ENCODE results near the gene DCTN4.
"Not testable (repeated sequence)": the region's sequence is repeated elsewhere in the genome, so short reads cannot be mapped to it uniquely, and the experiment has no call there.

The DCTN4 gene

DNA sequence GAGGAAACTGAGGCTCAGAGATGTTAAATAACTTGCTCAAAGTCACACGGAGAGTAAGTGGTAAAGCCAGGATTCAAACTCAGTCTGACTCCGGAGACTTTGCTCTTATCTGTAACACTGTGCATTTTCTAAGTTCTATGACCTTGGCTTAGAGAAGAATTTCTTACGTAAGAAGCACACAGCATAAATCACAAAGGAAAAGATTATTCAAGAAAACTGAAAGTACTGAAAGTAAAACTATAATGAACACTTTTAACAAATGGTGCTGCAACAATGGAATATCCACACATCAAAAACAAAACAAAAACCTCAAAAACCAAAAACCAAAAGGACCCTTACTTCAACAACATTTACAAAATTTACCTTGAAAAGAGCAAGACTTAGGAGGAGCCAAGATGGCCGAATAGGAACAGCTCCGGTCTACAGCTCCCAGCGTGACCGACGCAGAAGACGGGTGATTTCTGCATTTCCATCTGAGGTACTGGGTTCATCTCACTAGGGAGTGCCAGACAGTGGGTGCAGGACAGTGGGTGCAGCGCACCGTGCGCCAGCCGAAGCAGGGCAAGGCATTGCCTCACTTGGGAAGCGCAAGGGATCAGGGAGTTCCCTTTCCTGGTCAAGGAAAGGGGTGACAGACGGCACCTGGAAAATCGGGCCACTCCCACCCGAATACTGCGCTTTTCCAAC is 16.2 kb downstream of the DCTN4 start:
- not testable (repeated sequence) for DNase-seq (ENCODE audit: insufficient read length, low spot score); FAIRE-seq

DNA sequence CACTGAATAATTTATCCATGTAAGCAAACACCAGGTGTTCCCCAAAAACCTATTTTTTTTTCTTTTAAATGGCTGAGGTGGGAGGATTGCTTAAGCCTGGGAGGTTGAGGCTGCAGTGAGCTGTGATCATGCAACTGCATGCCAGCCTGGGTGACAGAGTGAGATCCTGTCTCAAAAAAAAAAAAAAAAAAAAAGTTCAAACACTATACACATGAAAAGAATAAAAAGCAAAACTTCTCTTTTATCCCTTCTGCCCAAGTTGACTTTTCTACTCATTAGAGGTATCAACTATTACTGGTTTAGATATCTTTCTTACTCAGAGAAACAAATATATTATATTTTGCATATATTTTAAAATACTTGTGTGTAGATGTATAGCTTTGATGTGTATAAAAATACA is 17.8 kb downstream of the DCTN4 start:
- no peak for DNase-seq (ENCODE audit: insufficient read length, low spot score)
- FAIRE-seq = no peak

DNA sequence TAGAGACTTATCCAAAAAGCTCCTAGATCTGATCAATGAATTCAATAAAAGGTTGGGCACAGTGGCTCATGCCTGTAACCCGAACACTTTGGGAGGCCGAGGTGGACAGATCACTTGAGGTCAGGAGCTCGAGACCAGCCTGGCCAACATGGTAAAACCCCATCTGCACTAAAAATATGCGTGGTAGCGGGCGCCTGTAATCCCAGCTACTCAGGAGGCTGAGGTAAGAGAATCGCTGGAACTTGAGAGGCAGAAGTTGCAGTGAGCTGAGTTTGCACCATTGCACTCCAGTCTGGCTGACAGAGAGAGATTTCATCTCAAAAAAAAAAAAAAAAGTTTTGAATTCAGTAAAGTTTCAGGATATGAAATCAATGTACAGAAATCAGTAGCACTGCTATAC is 20.0 kb downstream of the DCTN4 start:
- DNase-seq (ENCODE audit: insufficient read length, low spot score) = no peak
- no peak for FAIRE-seq

DNA sequence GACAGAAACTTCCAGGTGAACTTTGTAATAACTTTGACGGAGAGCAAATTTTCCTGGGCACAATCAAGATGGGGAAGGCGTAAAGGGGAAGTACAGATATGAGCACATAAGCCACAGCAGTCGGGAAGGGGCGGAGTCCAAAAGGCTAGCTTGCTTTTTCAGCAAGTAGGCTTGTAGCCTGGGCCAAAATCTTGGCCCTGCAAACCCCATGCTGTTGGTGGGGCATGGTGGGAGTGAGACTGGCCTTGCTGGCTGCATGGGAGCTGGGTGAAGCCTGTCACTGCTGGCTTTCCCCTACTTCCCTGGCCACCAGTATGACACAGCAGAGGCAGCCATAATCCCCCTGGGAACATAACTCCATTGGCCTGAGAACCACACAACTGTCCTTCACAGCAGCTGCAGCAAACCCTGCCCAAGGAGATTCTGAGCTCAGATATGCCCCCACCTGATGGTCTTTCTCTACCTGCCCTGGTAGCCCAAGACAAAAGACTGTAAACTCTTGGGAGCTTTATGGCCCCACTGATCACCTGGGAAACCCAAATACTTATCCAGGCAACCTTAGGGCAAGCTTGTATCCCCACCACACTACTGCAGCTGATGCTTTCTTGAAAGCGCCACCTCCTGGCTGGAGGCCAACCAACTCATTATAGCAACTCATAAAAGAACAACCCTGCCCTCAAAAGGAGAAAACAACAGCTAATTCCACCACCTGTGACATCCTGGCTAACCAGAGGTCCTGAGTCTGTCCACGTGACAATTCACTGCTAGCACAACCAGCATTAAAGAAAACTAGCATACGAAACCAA is 24.0 kb downstream of the DCTN4 start:
- no peak for DNase-seq (ENCODE audit: insufficient read length, low spot score)
- FAIRE-seq = no peak

DNA sequence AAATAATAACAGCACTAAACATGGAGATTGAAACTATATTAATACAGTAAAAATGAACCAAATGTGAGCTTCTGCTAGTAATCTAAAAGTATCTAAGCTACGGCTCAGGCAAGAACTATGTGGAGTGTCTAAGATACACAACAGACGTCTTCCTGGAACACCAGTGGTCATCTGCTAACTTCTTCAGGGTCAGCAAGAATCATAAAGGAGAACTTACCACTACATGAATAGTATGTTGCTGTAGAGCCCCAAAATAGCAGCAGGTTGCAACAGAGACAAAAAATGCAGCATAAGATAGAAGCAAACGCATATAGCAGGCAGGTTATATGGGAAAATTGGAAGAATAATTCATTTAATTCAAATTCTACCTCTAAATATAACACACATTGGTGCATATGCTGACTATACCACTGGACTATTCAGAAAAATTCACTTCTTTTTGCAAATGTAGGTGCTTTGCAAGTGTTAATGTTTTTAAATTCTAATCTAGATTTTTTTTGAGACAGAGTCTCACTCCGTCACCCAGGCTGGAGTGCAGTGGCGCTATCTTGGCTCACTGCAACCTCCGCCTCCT is 27.1 kb downstream of the DCTN4 start:
- DNase-seq (ENCODE audit: insufficient read length, low spot score) (no peak), FAIRE-seq (no peak)

DNA sequence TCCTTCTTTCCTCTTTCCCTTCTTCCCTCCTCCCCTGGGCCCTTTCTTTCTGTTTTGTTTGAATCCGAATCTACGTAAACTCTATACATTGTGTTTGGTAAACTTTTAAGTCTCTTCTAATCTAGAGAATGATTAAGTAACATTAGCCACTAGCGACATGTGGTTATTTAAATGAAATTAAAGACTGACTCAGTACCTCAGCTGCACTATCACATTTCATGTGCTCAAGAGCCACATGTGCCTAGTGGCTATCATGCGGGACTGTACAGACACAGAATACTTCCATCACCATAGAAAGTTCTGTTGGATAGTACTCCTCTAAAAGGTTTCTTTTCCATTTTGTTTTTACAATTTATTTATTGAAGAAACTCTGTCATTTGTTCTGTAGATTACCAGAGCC is 29.0 kb downstream of the DCTN4 start:
- DNase-seq (ENCODE audit: insufficient read length, low spot score) (no peak), FAIRE-seq (no peak)

DNA sequence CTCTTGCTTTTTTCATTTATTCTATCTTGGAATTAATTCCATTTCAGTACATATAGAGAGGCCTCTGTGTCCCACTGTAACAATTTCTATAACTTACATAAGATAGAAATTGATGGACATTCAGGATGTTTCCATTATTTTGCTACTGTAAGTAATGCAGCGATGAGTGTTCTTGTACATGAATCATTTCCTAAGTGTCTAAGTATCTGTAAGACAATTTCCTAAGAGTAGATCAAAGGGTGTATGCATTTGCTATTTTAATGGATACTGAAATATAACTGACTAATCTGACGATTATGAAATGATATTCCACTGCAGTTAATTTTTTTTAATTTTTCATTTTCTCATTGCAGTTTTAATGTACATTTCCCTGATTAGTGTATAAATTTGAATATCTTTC is 35.0 kb downstream of the DCTN4 start:
- FAIRE-seq = no peak
- no peak for DNase-seq (ENCODE audit: insufficient read length, low spot score)

DNA sequence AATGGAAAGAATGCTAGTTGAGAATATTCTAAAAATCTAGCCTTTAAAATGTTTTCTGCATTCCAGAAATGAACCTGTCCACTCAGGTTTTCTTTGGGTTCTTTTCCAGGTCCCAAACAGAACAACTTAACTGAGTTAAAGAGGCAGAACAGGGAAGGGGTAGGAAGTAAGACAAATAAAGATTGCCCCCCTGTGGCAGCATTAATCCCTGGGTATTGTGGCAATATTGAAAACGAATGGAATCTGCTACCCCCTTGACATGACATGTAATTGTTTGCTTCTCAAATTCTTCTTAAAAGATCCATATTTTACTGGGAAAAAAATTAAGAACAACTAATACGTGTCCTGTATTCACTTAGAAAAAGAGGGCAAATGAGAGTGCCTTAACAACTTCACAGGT is 48.7 kb downstream of the DCTN4 start:
- no peak for DNase-seq (ENCODE audit: insufficient read length, low spot score)
- FAIRE-seq = no peak

DNA sequence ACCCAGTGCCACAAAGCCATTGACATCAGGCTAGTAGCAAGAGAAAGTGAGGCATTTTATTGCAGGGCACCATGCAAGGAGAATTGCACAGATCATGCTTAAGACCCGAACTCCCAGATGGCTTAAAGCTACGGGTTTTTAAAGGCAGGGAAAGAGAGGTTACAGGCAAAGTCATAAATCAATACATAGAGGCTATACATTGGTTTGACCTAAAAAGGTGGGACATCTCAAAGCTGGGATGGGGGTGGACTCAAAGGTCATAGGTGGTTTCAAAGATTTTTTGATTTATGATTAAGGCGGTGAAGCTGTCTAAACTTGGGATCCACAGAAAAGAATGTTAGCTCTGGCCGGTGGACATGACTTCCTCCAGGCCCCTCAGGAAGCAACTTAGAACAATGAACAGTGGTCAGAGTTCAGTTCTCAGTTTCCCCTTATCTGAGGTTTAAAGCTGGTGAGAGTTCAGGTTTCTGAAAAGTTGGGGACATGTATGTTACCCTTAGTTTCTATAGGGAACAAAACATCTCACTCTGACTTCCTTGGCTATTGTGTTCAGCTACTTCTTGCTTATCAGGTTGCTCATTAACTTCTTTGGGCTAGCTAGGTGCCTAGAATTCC is 51.9 kb downstream of the DCTN4 start:
- DNase-seq (ENCODE audit: insufficient read length, low spot score) (no peak), FAIRE-seq (no peak)

DNA sequence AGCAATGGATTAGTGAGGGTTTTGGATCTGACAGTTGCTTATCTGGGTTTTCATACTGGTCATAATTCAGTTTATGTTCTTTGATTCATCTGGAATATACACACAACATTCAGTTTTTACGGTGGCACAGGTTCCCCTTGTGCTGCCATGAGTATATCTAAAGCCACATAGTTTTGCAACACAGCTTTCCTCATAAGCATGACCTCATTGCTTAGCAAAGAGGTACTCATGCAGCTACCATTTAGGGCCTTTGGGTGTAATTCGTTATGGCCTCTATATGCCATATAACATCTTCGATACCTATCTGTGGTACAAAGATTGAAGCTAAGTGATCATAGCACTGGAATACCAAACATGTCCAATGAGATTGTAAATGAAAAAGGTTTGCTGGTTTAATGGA is 55.1 kb downstream of the DCTN4 start:
- FAIRE-seq = no peak

DNA sequence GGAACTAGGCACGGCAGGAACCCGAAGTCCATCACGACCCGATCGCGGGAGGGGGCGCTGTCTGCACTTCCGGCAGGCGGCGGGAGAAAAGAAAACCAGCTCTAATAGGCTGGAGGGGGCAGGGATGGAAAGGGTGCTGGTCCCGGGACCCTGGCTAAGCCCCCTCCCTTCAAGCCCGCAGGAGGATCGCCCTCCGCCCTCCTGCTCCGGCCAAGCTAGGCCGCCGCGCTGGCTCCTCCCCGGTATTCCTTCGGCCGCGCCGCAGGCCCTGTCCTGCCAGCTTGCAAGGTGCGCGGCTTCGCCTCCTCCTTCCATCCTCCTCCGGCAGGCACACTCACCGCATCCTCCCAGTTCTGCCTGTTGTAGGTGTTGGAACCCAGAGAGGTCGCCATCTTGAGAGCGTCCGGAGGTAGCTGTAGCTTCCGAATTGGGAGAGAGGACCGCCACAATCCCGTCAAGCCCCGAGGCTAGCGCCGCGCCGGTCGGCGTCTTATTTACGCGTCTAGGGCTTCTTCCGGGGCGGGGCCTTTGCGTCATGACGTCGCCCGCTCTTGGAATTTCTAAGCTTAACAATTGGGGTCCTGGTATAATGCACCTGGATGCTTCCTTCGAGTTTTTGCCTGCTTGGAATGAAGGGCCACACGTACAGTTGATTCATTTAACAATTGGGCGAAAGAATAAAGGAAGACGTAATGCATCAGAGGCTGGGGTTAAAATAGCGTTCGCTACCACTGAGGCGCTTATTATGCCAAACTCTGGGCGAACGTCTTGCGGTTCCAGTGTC is 58.0 kb downstream of the DCTN4 start, which contains the start of gene RBM22:
TSS of gene RBM22 (minus strand) at position 469 of the 784 bp plus-strand sequence. CDS start at position 392, 77 bp downstream.
- DNase-seq (ENCODE audit: insufficient read length, low spot score) (peak; percentile 88), FAIRE-seq (peak; percentile 44)

More for the DNA sequence above, 55.1 kb downstream of the DCTN4 start:
- no peak for DNase-seq (ENCODE audit: insufficient read length, low spot score)

DNA sequence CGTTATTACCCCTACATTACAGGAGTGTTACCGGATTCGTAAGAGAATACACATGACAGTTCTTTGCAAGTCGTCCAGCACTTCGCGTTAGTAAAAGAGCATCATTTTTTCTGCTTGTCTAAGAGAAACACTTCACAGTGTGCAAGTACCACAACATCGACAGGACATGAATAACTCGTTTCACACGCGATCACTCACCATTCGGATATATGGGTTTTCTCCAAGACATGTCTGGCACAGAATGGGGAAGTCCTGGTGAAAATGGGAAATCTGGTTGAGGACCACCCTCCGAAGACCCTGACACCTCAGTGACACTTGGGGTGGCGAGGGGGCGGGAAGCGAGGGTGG is 58.6 kb downstream of the DCTN4 start:
- FAIRE-seq = peak; percentile 20
- no peak for DNase-seq (ENCODE audit: insufficient read length, low spot score)

DNA sequence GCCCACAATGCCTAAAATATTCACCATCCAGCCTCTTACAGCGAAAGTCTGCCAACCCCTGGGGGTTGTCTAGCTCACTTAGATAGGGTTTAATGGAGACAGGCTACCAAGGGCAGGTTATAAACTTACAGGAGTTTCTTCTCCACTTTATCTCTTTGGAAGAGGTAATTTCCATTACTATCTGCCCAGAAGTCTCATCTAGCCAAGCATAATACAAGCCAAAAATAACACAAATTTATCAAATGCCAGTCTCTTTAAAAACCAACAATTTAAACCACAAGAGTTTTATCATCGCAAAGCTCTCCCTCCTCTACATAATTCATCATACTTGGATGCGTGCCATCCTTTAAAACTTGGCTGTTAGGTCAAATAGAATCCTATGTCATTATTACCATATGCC is 64.2 kb downstream of the DCTN4 start:
- DNase-seq (ENCODE audit: insufficient read length, low spot score) = no peak
- no peak for FAIRE-seq

DNA sequence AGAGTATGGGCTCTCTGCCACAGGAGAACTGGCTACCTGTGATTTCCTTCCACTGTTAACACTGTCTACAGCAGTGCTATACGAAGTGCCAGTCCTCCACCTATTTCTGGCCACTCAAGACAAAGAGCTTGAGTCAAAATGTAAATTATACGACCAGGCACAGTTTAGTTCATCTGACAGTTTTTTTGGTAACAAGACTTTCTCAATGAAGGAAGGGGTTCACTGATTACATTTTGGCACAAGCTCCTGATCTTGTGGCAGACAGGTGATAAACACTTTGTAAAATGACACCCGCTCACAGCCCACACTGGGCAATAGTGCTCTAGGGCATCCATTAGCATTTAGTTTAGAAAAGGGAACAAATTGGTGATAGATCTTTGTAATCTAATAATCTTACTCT is 66.5 kb downstream of the DCTN4 start:
- no peak for DNase-seq (ENCODE audit: insufficient read length, low spot score)
- FAIRE-seq = no peak

DNA sequence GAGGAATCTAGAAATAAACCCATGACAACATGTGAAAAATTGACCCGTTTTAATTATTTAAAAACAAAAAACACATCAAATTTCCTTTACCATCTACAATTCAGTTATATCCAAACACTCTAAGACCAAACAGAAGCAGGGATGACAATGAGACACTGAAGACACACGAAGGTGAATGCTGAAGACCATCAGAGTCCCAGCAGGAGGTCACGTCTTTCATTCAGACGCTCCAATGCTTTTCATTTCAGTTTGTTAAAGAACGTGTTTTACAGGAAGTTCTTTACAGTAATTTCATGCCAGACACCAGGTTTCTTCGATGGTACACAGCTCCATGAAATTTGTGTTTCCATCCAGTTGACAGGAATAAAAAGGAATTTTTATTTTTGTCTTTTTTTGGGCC is 68.1 kb downstream of the DCTN4 start:
- FAIRE-seq (no peak), DNase-seq (ENCODE audit: insufficient read length, low spot score) (no peak)

DNA sequence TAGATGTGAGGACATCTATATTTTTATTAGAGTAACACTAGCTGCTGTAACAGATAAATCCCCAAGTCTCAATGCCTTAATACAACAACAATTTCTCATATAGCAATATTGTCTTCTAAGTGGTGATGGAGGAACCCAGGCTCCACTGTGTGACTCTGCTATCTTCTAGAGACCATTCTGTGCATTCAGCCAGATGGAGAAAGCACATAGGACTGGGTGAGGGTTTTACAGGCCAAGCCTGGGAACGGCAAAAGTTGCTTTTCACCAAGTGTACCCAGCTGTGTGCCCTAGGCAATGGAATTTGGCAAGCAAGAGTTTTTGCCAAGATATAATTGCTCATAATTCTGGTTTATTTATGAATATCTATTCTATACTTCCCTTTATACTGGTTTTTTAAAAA is 69.7 kb downstream of the DCTN4 start:
- DNase-seq (ENCODE audit: insufficient read length, low spot score) = no peak
- no peak for FAIRE-seq

DNA sequence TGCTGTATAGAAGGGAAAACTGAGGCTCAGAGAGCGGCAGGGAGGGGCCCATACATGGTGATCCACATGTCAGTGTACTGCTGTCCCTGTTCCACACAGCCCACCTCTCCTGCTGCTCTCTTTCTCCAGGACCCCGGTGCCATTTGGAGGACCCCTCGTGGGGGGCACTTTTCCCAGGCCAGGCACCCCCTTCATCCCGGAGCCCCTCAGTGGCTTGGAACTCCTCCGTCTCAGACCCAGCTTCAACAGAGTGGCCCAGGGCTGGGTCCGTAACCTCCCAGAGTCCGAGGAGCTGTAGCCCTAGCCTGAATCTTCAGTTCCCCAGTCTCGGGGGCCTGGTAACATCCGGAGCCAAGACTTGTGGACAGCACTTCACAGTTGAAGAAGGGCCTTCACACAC is 82.2 kb downstream of the DCTN4 start:
- FAIRE-seq (no peak), DNase-seq (ENCODE audit: insufficient read length, low spot score) (no peak)

DNA sequence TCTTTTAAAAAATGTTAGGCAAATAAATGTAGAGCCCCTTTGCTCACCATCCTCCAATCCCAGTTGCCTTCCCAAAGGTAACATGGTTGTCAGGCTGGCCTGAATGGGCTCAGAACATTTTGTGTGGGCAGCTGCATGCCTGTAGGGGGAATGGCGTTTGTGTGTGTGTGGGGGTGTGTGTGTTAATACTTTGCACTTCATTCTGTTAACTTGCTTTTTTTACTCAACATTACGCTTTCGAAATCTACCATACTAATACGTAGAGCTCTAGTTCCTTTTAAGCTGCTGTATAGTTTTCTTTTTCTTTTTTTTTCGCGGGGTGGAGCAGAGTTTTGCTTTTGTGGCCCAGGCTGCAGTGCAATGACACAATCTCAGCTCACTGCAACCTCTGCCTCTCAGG is 83.7 kb downstream of the DCTN4 start:
- FAIRE-seq (no peak), DNase-seq (ENCODE audit: insufficient read length, low spot score) (no peak)

DNA sequence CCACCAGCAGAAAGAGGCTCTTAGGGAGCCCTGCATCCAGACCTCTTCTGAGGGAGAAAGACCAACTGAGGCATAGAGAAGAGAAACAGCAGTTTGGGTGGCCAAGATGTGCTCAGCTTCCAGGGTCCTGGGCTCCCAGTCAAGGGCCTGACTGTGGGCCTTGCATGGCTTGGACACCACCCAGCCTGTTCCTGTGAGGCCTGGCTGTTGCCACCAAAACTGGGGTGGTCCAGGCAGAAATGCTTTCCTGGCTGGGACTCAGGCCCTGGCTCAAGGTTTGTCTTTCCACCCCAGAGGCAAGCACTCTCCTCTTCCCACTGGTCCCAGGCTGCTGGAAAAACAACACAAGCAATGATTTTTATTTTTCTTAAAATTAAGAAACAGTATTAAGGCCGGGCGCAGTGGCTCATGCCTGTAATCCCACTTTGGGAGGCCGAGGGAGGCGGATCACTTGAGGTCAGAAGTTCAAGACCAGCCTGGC is 84.4 kb downstream of the DCTN4 start:
- DNase-seq (ENCODE audit: insufficient read length, low spot score) (no peak), FAIRE-seq (no peak)

DNA sequence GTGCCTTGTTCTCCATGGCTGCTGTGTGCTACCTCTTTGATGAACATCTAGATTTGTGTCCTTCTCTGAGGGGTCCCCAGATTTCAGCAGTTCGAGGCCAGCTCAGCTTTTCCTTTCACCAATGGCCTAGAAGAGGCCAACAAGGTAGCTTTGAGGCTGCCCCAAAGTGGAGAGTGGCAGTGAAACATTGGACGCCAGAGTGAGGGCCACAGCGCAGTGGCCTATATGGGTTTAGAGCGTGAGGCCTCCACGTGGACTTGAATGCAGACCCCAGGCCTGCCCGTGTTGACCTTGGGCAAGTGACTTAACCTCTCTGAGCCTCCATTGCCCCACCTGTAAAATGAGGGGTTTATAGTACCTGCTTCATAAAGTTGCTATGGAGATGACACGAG is 85.9 kb downstream of the DCTN4 start:
- DNase-seq (ENCODE audit: insufficient read length, low spot score) (no peak), FAIRE-seq (no peak)
